Effector CD4-positive, alpha-beta T cell (primary cell): ENCODE measurements around the gene SIPA1L3.

ENCODE experiments used
- DNase-seq: peaks from one replicate; pipeline ENCODE4 v3.0.0-alpha.2; 2020

SIPA1L3 gene

GRCh38 chr19:38252385-38252784 lies 345.4 kb downstream of the SIPA1L3 start:
- DNase-seq = no peak

- DNase-seq = no peak
These were observed 346.1 kb downstream of the SIPA1L3 start for GRCh38 chr19:38252941-38253691.

- DNase-seq = no peak
These were observed 346.8 kb downstream of the SIPA1L3 start for GRCh38 chr19:38253788-38254187.

GRCh38 chr19:38255383-38256014 lies 348.5 kb downstream of the SIPA1L3 start:
- DNase-seq = no peak
